OCI-LY1 (cell line): ENCODE results near the gene AGMO.

Source experiments
- H2AFZ ChIP-seq: fragments of 200-600 bp; sonication (generic), shearing (Covaris generic); 2 replicates; pipeline ENCODE4 v1.6.0; 2014; ENCODE audit warnings: antibody characterized with exemption, mild to moderate bottlenecking, low read length
- H3F3A ChIP-seq: fragments of 200-600 bp; sonication (generic), shearing (Covaris generic); 2 replicates; pipeline ENCODE4 v1.6.0; 2014; ENCODE audit warnings: mild to moderate bottlenecking, antibody characterized with exemption, low read length, moderate library complexity; ENCODE audit not compliant: insufficient read depth
- H3K27ac ChIP-seq: fragments of 200-600 bp; sonication (generic); 2 replicates; pipeline ENCODE4 v1.5.1; 2014; ENCODE audit warnings: low read length, mixed run types, mild to moderate bottlenecking, low read depth; ENCODE audit not compliant: poor library complexity, severe bottlenecking
- H3K27me3 ChIP-seq: fragments of 200-600 bp; sonication (generic); 2 replicates; pipeline ENCODE4 v1.6.0; 2014; ENCODE audit warnings: antibody characterized with exemption, mild to moderate bottlenecking, low read length, moderate library complexity; ENCODE audit not compliant: insufficient read depth
- H3K36me3 ChIP-seq: fragments of 200-600 bp; sonication (generic); 2 replicates; pipeline ENCODE4 v1.6.1; 2014; ENCODE audit warnings: mild to moderate bottlenecking, antibody characterized with exemption, low read length, moderate library complexity, mixed read lengths; ENCODE audit not compliant: insufficient read depth
- H3K4me1 ChIP-seq: fragments of 200-600 bp; sonication (generic); 2 replicates; pipeline ENCODE4 v1.5.1; 2014; ENCODE audit warnings: mild to moderate bottlenecking, low read length, moderate library complexity; ENCODE audit not compliant: insufficient read depth, severe bottlenecking
- H3K4me2 ChIP-seq: fragments of 200-600 bp; sonication (generic), shearing (Covaris generic); 2 replicates; pipeline ENCODE4 v1.6.1; 2014; ENCODE audit warnings: low read length
- H3K4me3 ChIP-seq: fragments of 200-600 bp; sonication (generic); 2 replicates; pipeline ENCODE4 v1.5.1; 2014; ENCODE audit warnings: low read length, low read depth, mild to moderate bottlenecking, mixed read lengths; ENCODE audit not compliant: poor library complexity, severe bottlenecking
- H3K79me2 ChIP-seq: fragments of 200-600 bp; shearing (Covaris generic); 2 replicates; pipeline ENCODE4 v1.6.1; 2016; ENCODE audit warnings: mixed run types, low read length, mixed read lengths; ENCODE audit not compliant: insufficient read depth
- H3K9ac ChIP-seq: fragments of 200-600 bp; sonication (generic), shearing (Covaris generic); 2 replicates; pipeline ENCODE4 v1.6.1; 2014; ENCODE audit warnings: mild to moderate bottlenecking, low read length, mixed read lengths
- H3K9me2 ChIP-seq: fragments of 200-600 bp; sonication (generic), shearing (Covaris generic); 2 replicates; pipeline ENCODE4 v1.6.1; 2014; ENCODE audit warnings: low read depth, mild to moderate bottlenecking, low read length, mixed read lengths
- H3K9me3 ChIP-seq: fragments of 200-600 bp; shearing (Covaris generic); 2 replicates; pipeline ENCODE4 v1.6.1; 2014; ENCODE audit warnings: low read length, mixed read lengths
- H4K20me1 ChIP-seq: fragments of 200-600 bp; sonication (generic), shearing (Covaris generic); 2 replicates; pipeline ENCODE4 v1.6.0; 2016; ENCODE audit warnings: mild to moderate bottlenecking, low read length; ENCODE audit not compliant: insufficient read depth
- CTCF ChIP-seq: fragments of 200-600 bp; sonication (generic), shearing (Covaris generic); IDR thresholded peaks from 2 replicates; pipeline ENCODE4 v1.5.1; 2017; ENCODE audit warnings: mild to moderate bottlenecking, antibody characterized with exemption, low read length, moderate library complexity, mixed read lengths
- EZH2 ChIP-seq: fragments of 200-600 bp; sonication (generic), shearing (Covaris generic); IDR thresholded peaks from 2 replicates; pipeline ENCODE4 v1.8.0; 2017; ENCODE audit warnings: borderline replicate concordance, mixed run types, mild to moderate bottlenecking, antibody characterized with exemption, low read length, moderate library complexity, mixed read lengths

The AGMO gene

GRCh38 chr7:15280078-15280733, 281.6 kb downstream of the AGMO start:
- no peaks in the 10 kb centered on the region for H3K4me1 ChIP-seq
- H2AFZ ChIP-seq: no peak overlapping the region
- no peaks in the 10 kb centered on the region; the same call in 1 of the 2 replicates for H3K9me2 ChIP-seq
- no peaks in the 10 kb centered on the region for H3K36me3 ChIP-seq
- no peak overlapping the region for H3K9ac ChIP-seq
- no peak for TF ChIP-seq EZH2
- no peak for TF ChIP-seq CTCF
- H3K4me2 ChIP-seq: no peak overlapping the region
- H4K20me1 ChIP-seq: no peaks in the 10 kb centered on the region
- no peaks in the 10 kb centered on the region for H3F3A ChIP-seq
- no peak overlapping the region for H3K4me3 ChIP-seq
- peaks cover 7% of the 10 kb centered on the region; the same call in 1 of the 2 replicates for H3K9me3 ChIP-seq
- H3K27me3 ChIP-seq: no peaks in the 10 kb centered on the region
- no peaks in the 10 kb centered on the region for H3K79me2 ChIP-seq
- H3K27ac ChIP-seq: no peak overlapping the region

- Histone ChIP-seq H3K9me3 (peaks cover 7% of the 10 kb centered on the region; the same call in 1 of the 2 replicates), H3K79me2 (no peaks in the 10 kb centered on the region), H3F3A (no peaks in the 10 kb centered on the region), H2AFZ (no peak overlapping the region), H4K20me1 (no peaks in the 10 kb centered on the region), H3K4me3 (no peak overlapping the region), H3K36me3 (no peaks in the 10 kb centered on the region), H3K27ac (no peak overlapping the region), H3K4me1 (no peaks in the 10 kb centered on the region), H3K27me3 (no peaks in the 10 kb centered on the region), H3K9me2 (no peaks in the 10 kb centered on the region; the same call in 1 of the 2 replicates), H3K4me2 (no peak overlapping the region), H3K9ac (no peak overlapping the region)
- TF ChIP-seq CTCF (no peak), EZH2 (no peak)
Observed at GRCh38 chr7:15279640-15280039, 282.2 kb downstream of the AGMO start.

- H3K4me1 ChIP-seq: no peaks in the 10 kb centered on the region
- TF ChIP-seq CTCF (no peak), EZH2 (no peak)
- H3K79me2 ChIP-seq: no peaks in the 10 kb centered on the region
- no peak overlapping the region for H3K4me2 ChIP-seq
- H4K20me1 ChIP-seq: no peaks in the 10 kb centered on the region
- H3K9me3 ChIP-seq: no peaks in the 10 kb centered on the region
- H3K27ac ChIP-seq: no peak overlapping the region
- no peaks in the 10 kb centered on the region for H3K36me3 ChIP-seq
- no peak overlapping the region for H3K4me3 ChIP-seq
- no peak overlapping the region for H2AFZ ChIP-seq
- H3K9me2 ChIP-seq: no peaks in the 10 kb centered on the region
- no peak overlapping the region for H3K9ac ChIP-seq
- H3F3A ChIP-seq: no peaks in the 10 kb centered on the region
- no peaks in the 10 kb centered on the region for H3K27me3 ChIP-seq
Observed at GRCh38 chr7:15257689-15258088, 304.1 kb downstream of the AGMO start.
